ENCODE results near the gene SMC6. TPM values are rescaled to one million over a fixed set of nuclear protein-coding genes. Genes with fewer than 3 reads are reported as not detected.

SMC6 gene
- polyA plus RNA-seq, 1 donor (not counting 4 experiments of a cell fraction or from before 2014, with no cell fraction given): 24.4 TPM

- peaks cover 5% of the 10 kb centered on the region for H3K9me3 ChIP-seq (ENCODE audit: control insufficient read depth, low read depth, low read length)
- H2AFZ ChIP-seq (ENCODE audit: control insufficient read depth, low read length): no peak overlapping the region
- H3K4me2 ChIP-seq (ENCODE audit: control insufficient read depth, extremely low read depth, insufficient read depth, low read depth, low read length): no peak overlapping the region
Measured at GRCh38 chr2:17626986-17627385, 126.6 kb downstream of the SMC6 start.

GRCh38 chr2:17625446-17625845 lies 128.2 kb downstream of the SMC6 start:
- Histone ChIP-seq H3K4me2 (ENCODE audit: control insufficient read depth, extremely low read depth, insufficient read depth, low read depth, low read length) (no peak overlapping the region), H3K79me2 (ENCODE audit: control insufficient read depth, insufficient read depth, low read length) (no peaks in the 10 kb centered on the region), H3K27ac (ENCODE audit: control insufficient read depth, insufficient read depth, low read length) (no peak overlapping the region), H3K9me1 (ENCODE audit: control insufficient read depth, extremely low read depth, insufficient read depth, low read length) (no peaks in the 10 kb centered on the region), H3K36me3 (ENCODE audit: control insufficient read depth in 2 of 2, extremely low read depth in 1 of 2, insufficient read depth in 2 of 2, low read length in 2 of 2) (no peaks in the 10 kb centered on the region), H2AFZ (ENCODE audit: control insufficient read depth, low read length) (no peak overlapping the region), H3K4me3 (ENCODE audit: control insufficient read depth in 2 of 3, extremely low read depth in 1 of 3, insufficient read depth in 2 of 3, low read depth in 1 of 3, low read length in 3 of 3) (no peak overlapping the region), H3K27me3 (ENCODE audit: control insufficient read depth, extremely low read depth, insufficient read depth, low read length) (no peaks in the 10 kb centered on the region), H3K9me3 (ENCODE audit: control insufficient read depth, low read depth, low read length) (peaks cover 5% of the 10 kb centered on the region), H4K20me1 (ENCODE audit: control insufficient read depth, extremely low read depth, insufficient read depth, low read length) (no peaks in the 10 kb centered on the region), H3K4me1 (ENCODE audit: control insufficient read depth, extremely low read depth, insufficient read depth, low read length) (peaks cover 22% of the 10 kb centered on the region), H3K9ac (ENCODE audit: control insufficient read depth, extremely low read depth, insufficient read depth, low read length) (no peak overlapping the region)
- dilution Hi-C loops (cut with MboI; ENCODE audit: extremely low pct_ligation_motif_present, low sequenced_read_pairs): no loop called here
- DNase-seq (ENCODE audit: low read depth, low spot score): no peak
- no peak for FAIRE-seq
- TF ChIP-seq CTCF (optimal IDR thresholded peaks at IDR 0.05 in 1 of 3, IDR thresholded peaks at IDR 0.05 in 1 of 3, conservative IDR thresholded peaks at IDR 0.05 in 1 of 3; ENCODE audit: extremely low read depth in 1 of 3, insufficient read depth in 2 of 3, low read length in 3 of 3): no peak
- no peak for TF ChIP-seq EZH2 (IDR thresholded peaks at IDR 0.05; ENCODE audit: low read length)

More at GRCh38 chr2:17626986-17627385, 126.6 kb downstream of the SMC6 start:
- TF ChIP-seq EZH2 (IDR thresholded peaks at IDR 0.05; ENCODE audit: low read length) (no peak), CTCF (optimal IDR thresholded peaks at IDR 0.05 in 1 of 3, IDR thresholded peaks at IDR 0.05 in 1 of 3, conservative IDR thresholded peaks at IDR 0.05 in 1 of 3; ENCODE audit: extremely low read depth in 1 of 3, insufficient read depth in 2 of 3, low read length in 3 of 3) (no peak)
- DNase-seq (ENCODE audit: low read depth, low spot score): no peak
- Histone ChIP-seq H3K27me3 (ENCODE audit: control insufficient read depth, extremely low read depth, insufficient read depth, low read length) (no peaks in the 10 kb centered on the region), H3K4me1 (ENCODE audit: control insufficient read depth, extremely low read depth, insufficient read depth, low read length) (peaks cover 10% of the 10 kb centered on the region), H3K9me1 (ENCODE audit: control insufficient read depth, extremely low read depth, insufficient read depth, low read length) (no peaks in the 10 kb centered on the region), H3K27ac (ENCODE audit: control insufficient read depth, insufficient read depth, low read length) (no peak overlapping the region), H3K9ac (ENCODE audit: control insufficient read depth, extremely low read depth, insufficient read depth, low read length) (no peak overlapping the region), H4K20me1 (ENCODE audit: control insufficient read depth, extremely low read depth, insufficient read depth, low read length) (no peaks in the 10 kb centered on the region), H3K79me2 (ENCODE audit: control insufficient read depth, insufficient read depth, low read length) (no peaks in the 10 kb centered on the region), H3K4me3 (ENCODE audit: control insufficient read depth in 2 of 3, extremely low read depth in 1 of 3, insufficient read depth in 2 of 3, low read depth in 1 of 3, low read length in 3 of 3) (no peak overlapping the region), H3K36me3 (ENCODE audit: control insufficient read depth in 2 of 2, extremely low read depth in 1 of 2, insufficient read depth in 2 of 2, low read length in 2 of 2) (no peaks in the 10 kb centered on the region)
- dilution Hi-C loops (cut with MboI; ENCODE audit: extremely low pct_ligation_motif_present, low sequenced_read_pairs): no loop called here
- FAIRE-seq: no peak
